HG03095 (cell line): ENCODE results near the gene C10orf88.

Experiments used
- ATAC-seq: cut with Tn5 transposase; IDR thresholded peaks from one replicate; pipeline ENCODE4 v1.9.1; 2021; ENCODE audit warnings: moderate library complexity; ENCODE audit not compliant: unreplicated experiment

Gene C10orf88, protein sequence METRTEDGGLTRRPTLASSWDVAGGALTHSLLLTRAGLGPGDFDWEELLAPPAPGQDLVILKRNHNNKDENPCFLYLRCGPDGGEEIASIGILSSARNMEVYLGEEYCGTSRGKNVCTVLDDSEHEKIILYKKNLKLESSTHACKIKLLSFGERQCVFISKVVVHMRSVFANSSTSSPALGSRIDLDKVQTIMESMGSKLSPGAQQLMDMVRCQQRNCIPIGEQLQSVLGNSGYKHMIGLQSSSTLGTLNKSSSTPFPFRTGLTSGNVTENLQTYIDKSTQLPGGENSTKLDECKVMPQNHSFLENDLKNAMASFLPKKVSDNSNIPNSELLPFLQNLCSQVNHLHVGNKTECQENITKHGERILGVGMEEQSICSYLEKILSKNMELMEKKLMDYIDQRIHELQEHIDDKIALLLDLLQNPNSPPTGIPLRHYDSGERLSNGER

DNA sequence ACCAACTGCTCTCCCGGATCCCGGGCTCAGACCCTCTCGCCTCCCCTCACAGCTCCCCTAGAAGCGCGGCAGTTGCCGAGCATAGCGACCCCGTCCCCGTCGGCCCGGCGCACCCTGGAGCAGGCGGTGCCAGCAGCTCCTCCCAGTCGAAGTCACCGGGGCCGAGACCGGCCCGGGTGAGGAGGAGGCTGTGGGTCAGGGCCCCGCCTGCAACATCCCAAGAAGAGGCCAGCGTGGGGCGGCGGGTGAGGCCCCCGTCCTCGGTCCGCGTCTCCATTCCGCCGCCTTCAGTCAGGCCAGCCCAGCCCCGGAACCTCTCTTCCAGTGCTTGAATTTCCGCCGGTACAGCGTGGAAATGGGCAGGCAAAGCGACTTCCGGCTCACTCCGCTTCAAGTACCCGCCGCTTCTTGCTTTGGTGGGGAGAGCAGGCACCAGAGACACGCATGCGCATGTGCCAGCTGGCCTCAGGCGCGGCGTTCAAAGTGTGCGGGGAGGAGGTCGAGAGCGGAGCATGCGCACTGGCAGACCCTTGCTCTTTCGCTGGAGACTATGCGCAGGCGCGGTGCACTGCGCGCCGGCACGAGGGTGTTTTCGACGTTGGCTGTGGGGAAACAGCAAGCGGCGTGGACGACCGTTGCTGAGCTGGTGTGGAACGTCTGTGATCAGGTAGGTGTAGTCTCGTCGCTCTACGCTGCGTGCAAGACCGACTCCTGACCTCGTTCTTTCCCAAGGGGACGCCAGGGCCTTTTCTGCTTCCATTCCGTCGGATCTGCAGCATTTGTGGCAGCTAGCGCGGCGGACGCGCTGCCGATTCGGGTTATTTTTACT, at the start of gene C10orf88:
C10orf88 (minus strand) TSS at position 326 of the 829 bp plus-strand sequence; CDS start at position 277, 49 bp downstream.
- peak; percentile 97 for ATAC-seq

DNA sequence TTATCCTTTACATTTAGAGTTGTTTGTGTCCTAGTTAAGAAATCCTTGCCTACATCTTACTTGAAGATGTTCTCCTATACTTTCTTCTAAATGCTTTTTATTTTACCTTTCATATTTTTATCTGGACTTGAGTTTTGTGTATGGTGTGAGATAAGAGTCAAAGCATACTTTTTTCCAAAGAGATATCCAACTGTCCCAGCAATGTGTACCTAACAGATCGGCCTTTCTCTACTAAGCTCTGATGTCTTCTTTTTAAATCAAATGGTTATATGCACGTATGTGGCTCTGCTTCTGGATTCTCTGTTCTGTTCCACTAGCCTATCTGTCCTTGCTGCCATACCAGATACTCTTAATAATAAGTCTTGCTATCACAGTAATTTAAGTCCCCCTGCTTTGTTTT, 47.3 kb upstream of the C10orf88 start:
- no peak for ATAC-seq

DNA sequence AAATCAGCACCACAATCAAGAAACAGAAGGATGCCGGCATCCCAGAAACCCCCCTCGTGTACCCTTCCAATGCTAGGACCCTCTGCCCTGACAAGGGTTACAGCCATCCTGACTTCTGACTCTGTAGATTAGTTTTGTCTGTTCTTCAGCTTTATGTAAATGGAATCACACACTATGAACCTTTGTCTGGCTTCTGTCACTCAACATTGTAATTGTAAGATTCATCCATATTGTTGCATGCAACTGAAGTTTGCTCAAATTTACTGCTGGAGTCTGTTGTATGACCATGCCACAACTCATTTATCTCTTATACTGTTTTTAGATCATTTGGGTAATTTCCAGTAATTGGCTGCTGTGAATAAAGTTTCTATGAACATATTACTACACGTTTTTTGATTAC, 46.1 kb upstream of the C10orf88 start:
- no peak for ATAC-seq

DNA sequence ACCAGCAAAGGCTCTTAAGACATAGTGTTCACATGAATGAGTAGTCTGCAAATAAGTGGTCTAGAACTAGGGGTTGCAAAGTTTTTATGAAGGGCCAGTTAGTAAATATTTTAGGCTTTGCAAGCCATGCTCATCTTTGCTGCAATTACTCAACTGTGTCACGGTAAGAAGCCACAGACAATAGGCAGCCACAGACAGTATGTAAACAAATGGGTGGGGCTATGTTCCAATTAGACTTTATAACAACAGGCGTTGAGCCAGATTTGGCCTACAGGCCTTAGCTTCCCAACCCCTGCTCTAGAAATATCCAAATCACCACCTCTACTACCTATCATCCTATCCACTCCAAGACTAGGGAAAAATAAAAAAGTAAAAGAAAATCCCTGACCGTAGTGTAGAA, 45.3 kb upstream of the C10orf88 start:
- ATAC-seq: no peak

DNA sequence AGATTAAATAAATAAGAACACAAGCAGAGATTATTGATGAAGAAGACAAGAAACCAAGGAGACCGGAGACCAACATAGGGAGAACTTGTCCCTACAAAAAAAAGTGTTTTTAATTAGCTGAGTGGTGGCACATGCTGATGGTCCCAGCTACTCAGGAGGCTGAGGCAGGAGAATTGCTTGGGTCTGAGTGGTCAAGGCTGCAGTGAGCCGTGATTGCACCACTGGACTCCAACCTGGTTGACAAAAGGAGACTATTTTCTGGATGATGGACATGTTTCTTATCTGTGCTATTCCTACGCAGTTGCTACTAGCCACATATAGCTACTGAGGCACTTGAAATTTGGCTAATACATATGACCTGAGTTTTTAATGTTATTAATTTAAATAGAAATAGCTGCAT, 44.9 kb upstream of the C10orf88 start:
- no peak for ATAC-seq

DNA sequence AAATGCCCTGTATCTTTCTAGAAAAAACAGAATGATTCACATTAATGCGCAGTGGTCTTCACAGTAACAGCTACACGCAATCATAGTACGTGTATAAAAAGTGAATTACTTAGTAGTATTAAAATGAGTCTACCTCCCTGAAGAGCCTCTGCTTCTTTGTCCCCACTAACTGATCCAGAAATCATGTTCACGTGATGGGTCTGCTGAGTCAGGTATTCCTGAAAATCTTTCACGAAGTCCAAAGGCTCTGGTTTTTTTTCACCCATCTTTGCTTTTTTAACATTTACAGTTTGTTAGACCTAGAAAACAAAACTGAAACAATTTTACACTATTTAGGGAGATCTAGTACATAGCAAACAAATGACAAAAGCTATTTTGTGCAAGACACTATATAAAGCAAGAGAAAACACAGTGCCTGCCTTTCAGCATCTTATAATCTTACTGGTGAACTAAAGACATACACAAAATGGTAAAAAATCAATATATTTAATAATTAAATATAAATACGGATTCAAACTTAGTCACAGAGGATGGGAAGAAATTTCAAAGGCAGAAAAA, 44.4 kb upstream of the C10orf88 start:
- no peak for ATAC-seq

DNA sequence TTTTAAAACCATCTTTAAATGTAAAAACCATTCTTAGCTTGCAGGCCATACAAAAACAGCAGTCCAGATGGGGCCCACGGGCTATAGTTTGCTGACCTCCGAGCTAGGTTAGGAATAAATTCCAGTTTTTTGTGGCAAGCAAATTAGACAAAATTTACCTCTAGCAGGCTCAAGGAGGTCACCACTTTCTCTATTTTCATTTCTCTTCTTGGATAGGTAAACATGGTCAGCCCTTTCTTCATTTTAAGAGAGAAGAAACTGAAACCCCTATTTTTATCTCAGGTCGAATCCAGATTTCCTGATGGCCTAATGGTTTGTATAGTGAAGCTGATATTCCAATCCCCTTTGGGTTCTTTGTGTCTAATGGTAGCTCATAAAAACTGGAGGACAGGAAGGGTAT, 43.8 kb upstream of the C10orf88 start:
- no peak for ATAC-seq

DNA sequence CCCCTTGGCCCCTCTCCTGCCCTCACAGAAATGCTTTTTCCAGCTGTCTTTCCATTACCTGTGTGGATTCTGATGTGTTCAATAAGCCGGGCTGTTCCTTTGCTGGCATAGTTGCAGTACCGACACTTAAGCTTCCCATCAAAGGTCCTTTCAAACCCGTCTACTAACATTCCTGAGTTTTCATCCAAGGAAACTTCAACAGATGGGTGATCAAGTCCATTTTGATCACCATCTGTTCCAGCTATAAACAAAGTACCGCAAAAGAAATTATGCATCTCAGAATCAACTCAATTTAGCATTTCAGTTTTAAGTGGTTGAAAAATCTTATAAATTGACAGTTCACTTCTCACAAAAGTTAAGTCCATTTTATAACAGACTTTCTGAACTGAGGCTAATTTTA, 41.9 kb upstream of the C10orf88 start:
- ATAC-seq: no peak

DNA sequence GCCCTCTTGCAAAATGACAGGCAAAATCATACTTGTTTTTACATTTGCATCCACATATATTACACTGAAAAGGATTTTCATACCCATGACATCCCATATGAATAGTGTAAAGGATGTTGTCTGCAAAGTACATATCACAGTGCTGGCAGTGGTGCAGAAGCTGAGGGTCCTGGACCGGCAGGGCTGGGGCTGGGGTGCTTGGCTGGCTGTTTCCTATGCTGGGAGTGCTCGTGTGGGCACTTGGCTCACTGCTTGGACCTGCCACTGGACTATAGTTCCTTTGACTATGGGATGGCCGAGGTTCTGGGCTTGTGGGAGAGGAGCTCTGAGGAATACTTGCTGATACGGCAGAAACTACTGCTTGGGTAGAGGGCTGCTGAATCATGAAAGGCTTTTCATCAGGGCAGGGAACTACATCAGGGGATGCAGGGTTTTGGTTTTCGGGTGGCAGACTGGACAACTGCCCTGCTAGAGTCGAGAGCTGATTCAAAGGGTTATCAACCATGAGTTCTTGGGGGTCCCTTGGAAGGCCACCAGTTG, 39.8 kb upstream of the C10orf88 start:
- ATAC-seq: no peak

DNA sequence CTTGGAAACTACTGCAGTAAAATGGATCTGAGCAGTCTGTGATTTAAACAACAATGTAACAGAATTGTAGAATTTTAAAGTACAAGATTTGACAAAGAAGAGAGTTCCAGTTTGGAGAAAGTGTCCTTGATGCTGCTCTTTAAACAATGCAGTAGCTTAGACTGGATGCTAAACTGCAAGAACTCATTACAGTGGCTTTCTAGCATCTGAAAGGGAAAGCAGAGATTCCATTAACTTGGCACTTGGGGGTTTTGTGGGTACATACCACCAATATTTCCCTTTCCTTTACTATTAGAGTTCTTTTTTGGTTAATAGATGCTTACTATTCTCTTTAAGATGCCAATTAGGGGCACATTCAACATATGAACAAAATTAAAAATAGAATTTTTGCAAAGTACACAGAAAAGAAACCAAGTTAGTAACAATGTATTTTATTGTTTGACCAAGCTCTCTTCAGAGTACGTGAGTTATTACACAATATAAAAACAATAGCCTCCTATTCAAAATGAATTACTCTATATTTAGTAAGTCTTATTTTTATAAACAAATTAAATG, 38.1 kb upstream of the C10orf88 start:
- no peak for ATAC-seq

DNA sequence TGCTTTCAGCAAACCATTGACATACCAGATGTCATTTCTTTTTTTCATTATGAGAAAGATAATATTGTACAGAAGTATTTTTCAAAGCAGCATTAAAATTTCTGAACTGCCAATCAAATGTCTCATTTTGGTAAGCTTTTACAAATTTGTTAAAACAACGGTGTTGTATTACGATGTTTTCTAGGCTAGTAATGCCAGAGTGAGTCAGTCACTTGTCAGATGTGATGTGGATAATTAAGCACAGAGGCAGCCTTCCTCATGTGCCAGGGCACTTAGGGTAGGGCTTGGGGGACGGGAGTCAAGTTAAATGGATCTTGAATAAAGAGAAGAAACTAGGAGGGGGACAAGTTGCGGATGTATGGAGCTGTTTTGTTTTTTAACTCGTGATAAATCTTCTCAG, 36.3 kb upstream of the C10orf88 start:
- ATAC-seq: no peak

DNA sequence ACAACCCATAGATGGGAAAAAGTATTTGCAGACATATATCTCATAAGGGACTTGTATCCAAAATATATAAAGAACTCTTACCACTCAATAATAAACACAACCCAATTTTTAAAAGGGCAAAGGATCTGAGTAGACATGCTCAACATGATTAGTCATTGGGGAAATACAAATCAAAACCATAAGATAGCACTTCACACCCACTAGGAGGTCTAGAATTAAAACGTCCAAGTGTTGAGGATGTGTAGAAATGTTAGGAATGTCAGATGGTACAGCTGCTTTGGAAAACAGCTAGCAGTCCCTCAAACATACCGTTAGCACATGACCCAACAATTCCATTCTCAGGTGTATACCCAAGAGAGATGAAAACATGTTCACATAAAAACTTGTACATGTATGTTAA, 34.5 kb upstream of the C10orf88 start:
- ATAC-seq: no peak

DNA sequence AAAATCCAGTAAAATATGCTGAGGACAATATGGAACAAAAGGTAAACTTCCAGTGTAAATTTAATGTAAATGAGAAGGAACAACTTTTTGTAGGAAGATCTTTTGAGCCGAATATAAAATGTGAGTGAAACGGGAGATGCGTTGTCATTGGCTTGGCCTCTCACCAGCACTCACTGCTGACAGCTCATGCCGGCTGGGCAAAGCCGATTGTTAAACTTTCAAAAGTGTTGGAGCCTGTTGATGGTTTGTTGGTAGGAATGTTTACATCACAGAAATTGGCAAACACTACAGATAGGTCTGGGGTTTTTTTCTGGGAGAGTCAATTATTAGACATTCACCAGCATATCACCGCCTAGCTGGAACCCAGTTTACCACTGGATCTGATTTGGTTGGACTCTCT, 32.3 kb upstream of the C10orf88 start:
- no peak for ATAC-seq

DNA sequence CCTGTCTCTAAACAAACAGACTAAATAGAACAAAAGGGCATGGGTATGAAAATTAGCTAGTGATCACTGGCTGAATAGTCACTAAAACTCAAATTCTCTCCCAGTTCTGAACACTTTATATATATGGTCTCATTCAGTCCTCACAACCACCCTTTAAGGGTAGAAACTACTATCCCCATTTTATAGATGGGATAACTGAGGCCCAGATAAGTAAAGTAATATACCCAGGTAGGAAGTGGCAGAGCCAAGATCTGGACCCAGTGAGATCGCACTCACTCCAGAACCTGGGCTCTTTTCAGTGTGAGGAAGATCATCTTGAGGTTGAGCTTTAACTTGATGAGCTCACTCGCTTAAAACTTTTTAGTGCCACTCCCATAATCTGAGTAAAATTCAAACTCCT, 30.7 kb upstream of the C10orf88 start:
- no peak for ATAC-seq

DNA sequence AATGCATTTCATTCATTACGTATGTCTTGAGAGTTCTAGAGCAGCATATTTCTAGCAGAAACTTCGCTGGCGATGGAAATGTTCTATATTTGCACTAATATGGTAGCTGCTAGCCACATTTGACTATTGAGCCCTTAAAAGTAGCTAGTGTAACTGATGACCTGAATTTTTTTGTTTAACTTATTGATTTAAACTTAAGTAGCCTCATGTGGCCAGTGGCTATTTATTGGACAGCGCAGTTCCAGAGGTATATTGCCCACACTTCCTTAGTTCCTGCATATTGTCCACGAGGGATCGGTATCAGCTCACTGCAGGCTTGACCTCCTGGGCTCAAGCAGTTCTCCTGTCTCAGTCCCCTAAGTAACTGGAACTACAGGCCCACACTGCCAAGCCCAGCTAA, 29.9 kb upstream of the C10orf88 start:
- no peak for ATAC-seq

DNA sequence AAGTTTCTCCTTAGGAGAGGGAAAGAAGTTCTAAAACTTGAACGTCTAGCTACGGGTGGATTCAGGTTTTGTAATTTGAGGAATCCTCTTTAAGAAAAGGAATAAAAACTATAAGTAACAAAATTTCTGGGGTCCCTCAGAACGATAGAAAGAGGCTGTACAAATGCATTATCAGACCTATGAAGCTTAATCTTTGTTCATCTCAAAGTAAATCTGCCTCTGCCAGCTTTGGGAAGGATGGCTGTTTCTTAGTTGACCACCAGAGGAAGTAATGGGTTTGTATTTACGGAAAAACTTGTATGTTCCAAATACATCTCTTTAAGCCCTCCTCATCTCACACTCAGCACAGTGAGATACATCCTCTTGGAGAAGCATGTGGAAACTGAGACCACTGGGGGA, 27.0 kb upstream of the C10orf88 start:
- no peak for ATAC-seq

DNA sequence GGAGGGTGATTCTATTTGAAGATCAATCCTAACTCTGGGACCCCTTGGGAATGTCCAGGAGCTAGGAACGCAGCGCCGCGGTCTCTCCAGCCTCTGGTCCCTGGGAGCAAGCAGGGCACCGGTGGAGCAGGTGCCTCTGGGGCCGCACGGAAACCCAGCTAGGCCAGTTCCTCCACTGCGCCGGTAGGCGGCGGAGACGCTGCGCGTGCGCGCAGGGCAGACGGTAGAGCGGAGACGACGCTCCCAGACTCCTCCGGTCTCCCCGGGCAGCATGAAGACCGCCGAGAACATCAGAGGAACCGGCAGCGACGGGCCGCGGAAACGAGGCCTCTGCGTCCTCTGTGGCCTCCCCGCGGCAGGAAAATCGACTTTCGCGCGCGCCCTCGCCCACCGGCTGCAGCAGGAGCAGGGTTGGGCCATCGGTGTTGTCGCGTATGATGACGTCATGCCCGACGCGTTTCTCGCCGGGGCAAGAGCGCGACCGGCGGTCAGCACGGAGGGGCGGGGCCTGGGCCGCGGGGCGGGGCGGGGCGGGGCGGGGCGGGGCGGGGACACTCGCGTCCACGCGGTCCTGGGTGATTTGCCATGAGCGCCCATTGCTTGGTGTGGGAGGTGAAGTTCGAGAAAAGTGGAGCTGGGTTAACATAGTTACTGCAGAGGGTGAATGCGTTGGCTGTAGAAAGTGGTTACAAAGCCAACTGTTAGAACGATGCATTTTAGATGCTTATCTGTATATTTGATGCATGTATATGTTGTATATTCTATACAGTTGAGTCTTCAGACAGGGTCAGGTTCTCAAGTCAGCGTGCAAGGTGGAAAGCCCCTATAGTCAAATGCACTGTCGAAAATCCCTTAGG, 26.4 kb upstream of the C10orf88 start, which contains the start of gene PSTK:
PSTK (plus strand) TSS at position 193 of the 857 bp plus-strand sequence; CDS start at position 272, 79 bp downstream.
- peak; percentile 97 for ATAC-seq

DNA sequence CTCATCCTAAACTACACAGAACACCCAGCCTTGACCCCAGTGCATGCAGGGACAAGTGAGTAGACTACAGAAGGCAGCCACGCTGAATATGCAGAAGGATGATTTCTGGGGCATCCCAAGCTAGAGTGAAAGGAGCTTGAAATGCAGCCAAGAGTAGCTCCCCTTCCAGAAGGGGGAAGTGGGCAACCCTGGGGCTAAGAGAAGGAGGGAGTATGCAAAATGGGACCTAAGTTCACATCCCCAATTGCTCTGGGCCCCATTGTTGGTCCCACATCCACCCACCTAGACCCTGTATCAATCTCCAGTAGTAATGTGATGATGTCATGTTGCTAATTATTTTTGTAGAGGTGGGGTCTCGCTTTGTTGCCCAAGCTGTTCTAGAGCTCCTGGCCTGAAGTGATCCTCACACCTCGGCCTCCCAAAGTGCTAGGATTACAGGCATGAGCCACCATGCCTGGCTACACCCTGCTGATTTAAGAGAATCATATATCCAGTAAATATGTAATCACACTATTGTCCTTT, 20.6 kb upstream of the C10orf88 start:
- ATAC-seq: no peak

DNA sequence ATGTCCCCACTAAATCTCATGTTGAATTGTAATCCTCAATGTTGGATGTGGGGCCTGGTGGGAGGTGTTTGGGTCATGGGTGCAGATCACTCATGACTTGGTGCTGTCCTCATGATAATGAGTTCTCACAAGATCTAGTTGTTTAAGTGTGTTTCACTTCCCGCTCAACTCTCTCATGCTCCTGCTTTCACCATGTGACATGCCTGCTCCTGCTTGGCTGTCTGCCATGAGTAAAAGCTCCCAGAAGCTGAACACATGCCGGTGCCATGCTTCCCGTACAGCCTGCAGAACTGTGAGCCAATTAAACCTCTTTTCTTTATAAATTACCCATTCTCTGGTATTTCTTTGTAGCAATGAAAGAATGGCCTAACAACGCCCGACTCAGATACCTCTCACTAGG, 20.0 kb upstream of the C10orf88 start:
- no peak for ATAC-seq

DNA sequence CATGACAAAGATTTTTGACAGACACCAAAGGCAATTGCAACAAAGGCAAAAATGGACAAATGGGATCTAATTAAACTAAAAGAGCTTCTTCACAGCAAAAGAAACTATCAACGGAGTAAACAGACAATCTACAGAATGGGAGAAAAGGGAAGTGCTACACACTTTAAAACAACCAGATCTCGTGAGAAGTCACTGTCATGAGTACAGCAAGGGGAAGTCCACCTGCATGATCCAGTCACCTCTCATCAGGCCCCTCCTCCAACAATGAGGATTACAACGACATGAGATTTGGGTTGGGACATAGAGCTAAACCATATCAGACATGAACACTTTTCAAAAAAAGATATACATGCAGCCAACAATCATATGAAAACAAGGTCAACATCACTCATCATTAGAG, 14.7 kb upstream of the C10orf88 start:
- no peak for ATAC-seq
